ENCODE results near the gene WDCP.
"Not testable (repeated sequence)": the region's sequence is repeated elsewhere in the genome, so short reads cannot be mapped to it uniquely, and the experiment has no call there.

GRCh38 chr2:24093270-24093669 lies 46.1 kb upstream of the WDCP start:
- TF ChIP-seq CTCF, POLR2A (IDR thresholded peaks at IDR 0.05): not testable (repeated sequence)

Measured in body of pancreas (tissue), 4 donors.